ENCODE measurements around the gene MYO5B. TPM values are rescaled to one million over a fixed set of nuclear protein-coding genes. Genes with fewer than 3 reads are reported as not detected.

The MYO5B gene
- total and polyA plus RNA-seq, 2 experiments from 2014 or later, result 20.3 to 41.9 TPM

DNA sequence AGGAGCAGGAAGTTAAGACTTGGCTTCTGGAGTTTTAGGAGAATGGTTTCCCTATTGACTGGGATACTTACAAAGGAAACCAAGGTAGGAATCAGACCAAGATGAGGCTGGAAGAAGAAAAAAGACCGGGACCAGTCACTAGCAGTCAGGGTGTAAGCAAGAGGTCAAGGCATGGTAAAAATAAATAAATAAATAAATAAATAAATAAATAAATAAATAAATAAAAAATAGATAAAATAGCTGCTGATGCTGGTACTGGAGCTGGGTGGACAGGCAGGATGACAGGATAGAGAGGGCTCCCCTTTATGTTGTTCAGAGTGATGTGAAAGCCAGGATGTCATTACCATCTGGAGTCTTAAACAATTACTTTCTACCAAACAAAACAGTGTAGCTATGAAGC lies 89.9 kb downstream of the MYO5B start:
- 94% methylated on average over 1 of the region's 1 CpG for WGBS (ENCODE audit: low lambda C conversion rate, missing lambda C conversion rate)
- H3K36me3 ChIP-seq (replicated peaks; ENCODE audit: insufficient read depth, low read depth), result no peaks in the 10 kb centered on the region
- TF ChIP-seq EZH2phosphoT487 (IDR thresholded peaks at IDR 0.05; ENCODE audit: low read depth, severe bottlenecking, unreplicated experiment) (no peak), EZH2 (IDR thresholded peaks at IDR 0.05; ENCODE audit: borderline replicate concordance) (no peak)
- TF ChIP-seq, protein P1, sequence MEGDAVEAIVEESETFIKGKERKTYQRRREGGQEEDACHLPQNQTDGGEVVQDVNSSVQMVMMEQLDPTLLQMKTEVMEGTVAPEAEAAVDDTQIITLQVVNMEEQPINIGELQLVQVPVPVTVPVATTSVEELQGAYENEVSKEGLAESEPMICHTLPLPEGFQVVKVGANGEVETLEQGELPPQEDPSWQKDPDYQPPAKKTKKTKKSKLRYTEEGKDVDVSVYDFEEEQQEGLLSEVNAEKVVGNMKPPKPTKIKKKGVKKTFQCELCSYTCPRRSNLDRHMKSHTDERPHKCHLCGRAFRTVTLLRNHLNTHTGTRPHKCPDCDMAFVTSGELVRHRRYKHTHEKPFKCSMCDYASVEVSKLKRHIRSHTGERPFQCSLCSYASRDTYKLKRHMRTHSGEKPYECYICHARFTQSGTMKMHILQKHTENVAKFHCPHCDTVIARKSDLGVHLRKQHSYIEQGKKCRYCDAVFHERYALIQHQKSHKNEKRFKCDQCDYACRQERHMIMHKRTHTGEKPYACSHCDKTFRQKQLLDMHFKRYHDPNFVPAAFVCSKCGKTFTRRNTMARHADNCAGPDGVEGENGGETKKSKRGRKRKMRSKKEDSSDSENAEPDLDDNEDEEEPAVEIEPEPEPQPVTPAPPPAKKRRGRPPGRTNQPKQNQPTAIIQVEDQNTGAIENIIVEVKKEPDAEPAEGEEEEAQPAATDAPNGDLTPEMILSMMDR (IDR thresholded peaks at IDR 0.05; ENCODE audit: poor library complexity), result no peak
- H4K20me1 ChIP-seq (ENCODE audit: insufficient read depth, poor library complexity, severe bottlenecking), result no peaks in the 10 kb centered on the region
- no peak overlapping the region for H3K27ac ChIP-seq
- no peak overlapping the region for H2AFZ ChIP-seq
- H3K4me3 ChIP-seq, result no peak overlapping the region
- DNase-seq (ENCODE audit: low spot score), result no peak
- no peak overlapping the region for H3K4me2 ChIP-seq
- no peaks in the 10 kb centered on the region for H3K9me2 ChIP-seq (replicated peaks; ENCODE audit: insufficient read depth)
- H3K27me3 ChIP-seq, result no peaks in the 10 kb centered on the region
- H3K79me2 ChIP-seq, result peaks cover 54% of the 10 kb centered on the region
- no peaks in the 10 kb centered on the region for H3K9me3 ChIP-seq (ENCODE audit: low read depth)
- H3K4me1 ChIP-seq (ENCODE audit: insufficient read depth), result no peaks in the 10 kb centered on the region

GRCh38 chr18:50104421-50104820 lies 90.5 kb downstream of the MYO5B start:
- Histone ChIP-seq H3K4me1 (ENCODE audit: insufficient read depth) (no peaks in the 10 kb centered on the region), H4K20me1 (ENCODE audit: insufficient read depth, poor library complexity, severe bottlenecking) (no peaks in the 10 kb centered on the region), H3K9me3 (ENCODE audit: low read depth) (no peaks in the 10 kb centered on the region), H3K79me2 (peaks cover 51% of the 10 kb centered on the region), H3K4me2 (no peak overlapping the region), H3K9me2 (replicated peaks; ENCODE audit: insufficient read depth) (no peaks in the 10 kb centered on the region), H3K4me3 (no peak overlapping the region), H3K27ac (no peak overlapping the region), H3K36me3 (replicated peaks; ENCODE audit: insufficient read depth, low read depth) (no peaks in the 10 kb centered on the region), H3K27me3 (no peaks in the 10 kb centered on the region), H2AFZ (no peak overlapping the region)
- no peak for DNase-seq (ENCODE audit: low spot score)
- TF ChIP-seq EZH2 (IDR thresholded peaks at IDR 0.05; ENCODE audit: borderline replicate concordance) (no peak), EZH2phosphoT487 (IDR thresholded peaks at IDR 0.05; ENCODE audit: low read depth, severe bottlenecking, unreplicated experiment) (no peak)
- TF ChIP-seq, protein P1 (IDR thresholded peaks at IDR 0.05; ENCODE audit: poor library complexity), result no peak
- WGBS (ENCODE audit: low lambda C conversion rate, missing lambda C conversion rate), result 81% methylated on average over 3 of the region's 3 CpGs

- H3K4me2 ChIP-seq, result no peak overlapping the region
- H3K4me3 ChIP-seq, result no peak overlapping the region
- no peaks in the 10 kb centered on the region for H3K36me3 ChIP-seq (replicated peaks; ENCODE audit: insufficient read depth, low read depth)
- TF ChIP-seq, protein P1 (IDR thresholded peaks at IDR 0.05; ENCODE audit: poor library complexity), result no peak
- TF ChIP-seq EZH2 (IDR thresholded peaks at IDR 0.05; ENCODE audit: borderline replicate concordance), result no peak
- TF ChIP-seq EZH2phosphoT487 (IDR thresholded peaks at IDR 0.05; ENCODE audit: low read depth, severe bottlenecking, unreplicated experiment), result no peak
- peak overlapping the region; percentile 65 for H3K27ac ChIP-seq
- 86% methylated on average over 4 of the region's 4 CpGs for WGBS (ENCODE audit: low lambda C conversion rate, missing lambda C conversion rate)
- peaks cover 47% of the 10 kb centered on the region for H3K79me2 ChIP-seq
- H4K20me1 ChIP-seq (ENCODE audit: insufficient read depth, poor library complexity, severe bottlenecking), result no peaks in the 10 kb centered on the region
- peak; percentile 40 for DNase-seq (ENCODE audit: low spot score)
- H3K9me2 ChIP-seq (replicated peaks; ENCODE audit: insufficient read depth), result no peaks in the 10 kb centered on the region
- H3K9me3 ChIP-seq (ENCODE audit: low read depth), result no peaks in the 10 kb centered on the region
- no peak overlapping the region for H2AFZ ChIP-seq
- H3K4me1 ChIP-seq (ENCODE audit: insufficient read depth), result no peaks in the 10 kb centered on the region
- H3K27me3 ChIP-seq, result no peaks in the 10 kb centered on the region
Measured at GRCh38 chr18:50099725-50100407, 95.1 kb downstream of the MYO5B start.

Data from hepatocyte (in vitro differentiated cells).